Adrenal gland (tissue), 12 donors: ENCODE data around the gene SYT14. TPM values are rescaled to one million over a fixed set of nuclear protein-coding genes. Genes with fewer than 3 reads are reported as not detected.

Source experiments
- DNase-seq, 7 donors: peaks; one replicate each; pipeline ENCODE4 v3.0.0-alpha.2; 2019 to 2020
- H3K27ac ChIP-seq, 5 donors: fragments of 200-600 bp; sonication (generic) in 4 of 5; 1 replicate in 3 of 5; 2 replicates in 2 of 5; pipeline versions ENCODE4 v1.5.1 to v1.8.0; 2016 to 2020; ENCODE audit warnings: mild to moderate bottlenecking in 1 of 5
- H3K27me3 ChIP-seq: fragments of 200-600 bp; 2 replicates; pipeline ENCODE4 v1.8.0; 2021
- H3K36me3 ChIP-seq, 2 donors: fragments of 200-600 bp; replicated peaks in 1 of 2; 1 replicate in 1 of 2; 2 replicates in 1 of 2; pipeline versions ENCODE4 v1.5.1 to v1.8.0; 2018 to 2022
- H3K4me1 ChIP-seq, 2 donors: fragments of 200-600 bp; replicated peaks in 1 of 2; 1 replicate in 1 of 2; 2 replicates in 1 of 2; pipeline versions ENCODE4 v1.5.1 to v1.8.0; 2018 to 2021
- H3K4me3 ChIP-seq, 4 donors: fragments of 200-600 bp; sonication (generic) in 3 of 4; one replicate each; pipeline ENCODE4 v1.5.1; 2016 to 2018
- H3K9me3 ChIP-seq, 3 donors: fragments of 200-600 bp; sonication (generic) in 1 of 3; replicated peaks in 1 of 3; 1 replicate in 2 of 3; 2 replicates in 1 of 3; pipeline versions ENCODE4 v1.5.1 to v1.8.0; 2016 to 2021
- CTCF ChIP-seq, 6 experiments: fragments of 450-650 bp in 4 of 6; fragments of 200-600 bp in 2 of 6; sonication (generic) in 1 of 6; IDR thresholded peaks; 1 replicate in 5 of 6; 2 replicates in 1 of 6; pipeline versions ENCODE4 v1.5.1 to v1.8.0; 2016 to 2021; ENCODE audit warnings: antibody characterized with exemption in 6 of 6, mild to moderate bottlenecking in 2 of 6, moderate library complexity in 1 of 6
- POLR2A ChIP-seq, 2 donors: fragments of 450-650 bp; IDR thresholded peaks; one replicate each; pipeline ENCODE4 v1.6.1; 2017; ENCODE audit warnings: antibody characterized with exemption in 2 of 2, mild to moderate bottlenecking in 2 of 2, moderate library complexity in 1 of 2
- WGBS, 4 donors: extraction: QIAGEN DNeasy Blood & Tissue Kit in 2 of 4; methylation state at CpG; one replicate each; pipeline versions ENCODE4 v1.1.5 to v1.1.7; 2013 to 2017; 5-methylcytosine and 5-hydroxymethylcytosine counted together
- intact Hi-C, 2 donors: fragments of 100-400 bp; cut with DNase I; formaldehyde crosslinking; loops; one replicate each; pipeline versions ENCODE4 v1.14.1 to v1.15.0; 2022 to 2023
- polyA plus RNA-seq, 3 donors: library from polyadenylated mRNA; stranded (reverse); fragments of 200-250 nt in 2 of 3; fragments of 350-450 nt in 1 of 3; fragmentation: Illumina TruSeq in 1 of 3; extraction: RNeasy Lipid Tissue Mini Kit (QIAGEN cat#74804) in 1 of 3; gene quantifications; one replicate each; pipeline ENCODE4 v1.2.3, GENCODE V29; 2013 to 2014
- total RNA-seq, 9 donors: library from RNA; depleted of rRNA in 4 of 9; stranded (reverse); fragments of >200 nt in 4 of 9; fragments of 120-200 nt in 1 of 9; fragmentation: NEBNext Ultra II Directional in 1 of 9; extraction: Animal tissue kit (Norgen Biotek cat#: 25700) in 1 of 9; gene quantifications; one replicate each; pipeline versions ENCODE4 v1.1.0 to v1.2.4, GENCODE V29; 2013 to 2023
- donor health status: healthy with polysubstance abuse.
- donor health status: Bipolar disorder and iron deficiency.
- donor health status: DM: yes; HTN: yes; CAD: no.
- donor health status: DM: no; HTN: no; CAD: no.
- donor health status: DM: no; HTN: no; CAD: no.
- donor health status: DM: yes; HTN: yes; CAD: no.

Gene SYT14
- total and polyA plus RNA-seq, 12 donors: 0.57 to 8.1 (median 3.5) TPM

- intact Hi-C loops: no loop called here
- WGBS, 4 donors: 88 to 92% (median 91%) methylated on average over 2 of the region's 2 CpGs
- H3K4me3 ChIP-seq: no peak overlapping the region
- H3K4me1 ChIP-seq: no peaks in the 10 kb centered on the region
- no peak for DNase-seq
- no peaks in the 10 kb centered on the region for H3K27me3 ChIP-seq
- no peak for TF ChIP-seq CTCF (IDR thresholded peaks at IDR 0.05)
- TF ChIP-seq POLR2A (IDR thresholded peaks at IDR 0.05): no peak
- no peak overlapping the region for H3K27ac ChIP-seq
- no peaks in the 10 kb centered on the region for H3K9me3 ChIP-seq
- H3K36me3 ChIP-seq: no peaks in the 10 kb centered on the region
Observed at GRCh38 chr1:210024282-210024681, 86.3 kb downstream of the SYT14 start.

- H3K36me3 ChIP-seq: no peaks in the 10 kb centered on the region
- H3K4me3 ChIP-seq: no peak overlapping the region
- intact Hi-C loops: no loop called here
- no peak overlapping the region for H3K27ac ChIP-seq
- no peak for DNase-seq
- no peaks in the 10 kb centered on the region for H3K4me1 ChIP-seq
- no peaks in the 10 kb centered on the region for H3K27me3 ChIP-seq
- TF ChIP-seq CTCF (IDR thresholded peaks at IDR 0.05) (no peak), POLR2A (IDR thresholded peaks at IDR 0.05) (no peak)
- H3K9me3 ChIP-seq: no peaks in the 10 kb centered on the region
- 69 to 80% (median 77%) methylated on average over 3 of the region's 3 CpGs for WGBS, 4 donors
Observed at GRCh38 chr1:210024996-210025395, 87.0 kb downstream of the SYT14 start.

DNA sequence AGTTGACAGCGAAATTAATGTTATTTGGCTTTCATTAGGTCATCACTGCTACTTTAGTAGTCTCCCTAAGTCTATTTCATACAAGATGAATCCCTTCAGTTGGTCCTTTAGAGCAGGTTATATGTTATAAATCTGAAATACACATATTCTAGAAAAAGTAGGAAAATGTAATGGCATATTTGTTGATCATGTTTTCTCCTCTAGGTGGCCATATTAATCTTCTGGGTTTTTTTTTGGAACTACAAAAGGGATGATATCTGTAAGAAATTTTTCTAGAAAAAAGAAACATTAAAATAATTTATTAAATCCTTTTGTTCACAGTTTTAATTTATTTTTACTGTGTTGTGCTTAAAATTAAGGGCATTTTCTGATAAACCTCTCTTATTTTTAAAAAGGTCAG is 87.9 kb downstream of the SYT14 start:
- no peak overlapping the region for H3K4me3 ChIP-seq
- H3K9me3 ChIP-seq: no peaks in the 10 kb centered on the region
- DNase-seq: no peak
- TF ChIP-seq POLR2A (IDR thresholded peaks at IDR 0.05): no peak
- peak in 2 of 6 experiments; percentile 1 to 25 for TF ChIP-seq CTCF (IDR thresholded peaks at IDR 0.05)
- no peaks in the 10 kb centered on the region for H3K36me3 ChIP-seq
- no peaks in the 10 kb centered on the region for H3K4me1 ChIP-seq
- no peak overlapping the region for H3K27ac ChIP-seq
- intact Hi-C loops: no loop called here
- 83 to 100% (median 88%) methylated on average over 1 of the region's 1 CpG for WGBS, 4 donors
- no peaks in the 10 kb centered on the region for H3K27me3 ChIP-seq

GRCh38 chr1:210027994-210028393 is 90.0 kb downstream of the SYT14 start:
- Histone ChIP-seq H3K36me3 (no peaks in the 10 kb centered on the region), H3K9me3 (no peaks in the 10 kb centered on the region), H3K4me3 (no peak overlapping the region), H3K27me3 (no peaks in the 10 kb centered on the region), H3K4me1 (no peaks in the 10 kb centered on the region), H3K27ac (no peak overlapping the region)
- 88 to 96% (median 91%) methylated on average over 1 of the region's 1 CpG for WGBS, 4 donors
- TF ChIP-seq CTCF (IDR thresholded peaks at IDR 0.05) (no peak), POLR2A (IDR thresholded peaks at IDR 0.05) (no peak)
- no peak for DNase-seq
- intact Hi-C loops: no loop called here
